Natural killer cell treated with Interleukin-12 subunit alpha and Interleukin-12 subunit beta and Interleukin-15 and Interleukin-18, amount 100 ng/mL, for 72 hours (primary cell): Measurements from ENCODE around the gene PDGFRB. TPM values are rescaled to one million over a fixed set of nuclear protein-coding genes. Genes with fewer than 3 reads are reported as not detected.

Experiments
- total RNA-seq, 2 donors: library from RNA; stranded (reverse); gene quantifications; one replicate each; pipeline ENCODE4 v1.2.3, GENCODE V29; 2022

Gene PDGFRB
- total RNA-seq, 2 donors from 2014 or later: 4.4 to 9.0 TPM

Other genes starting within 250 kb of the PDGFRB start
- not detected for gene PDE6A, start 211.1 kb downstream of the PDGFRB start, total RNA-seq
- 10 to 100 TPM in 1 of 2 donors, 1 to 10 TPM in 1; 8.6 to 10.1 TPM for gene SLC26A2, start 195.1 kb downstream of the PDGFRB start, total RNA-seq
- gene TIGD6, start 155.2 kb downstream of the PDGFRB start, total RNA-seq: 1 to 10 TPM; 2.4 to 2.7 TPM
- gene HMGXB3, start 155.1 kb downstream of the PDGFRB start, total RNA-seq: 10 to 100 TPM; 47.5 to 76.7 TPM
- gene CSF1R, start 69.3 kb downstream of the PDGFRB start, total RNA-seq: 1 to 10 TPM in 1 of 2 donors, not detected in 1; 1.4 TPM
- not detected for gene CDX1, start 10.9 kb upstream of the PDGFRB start, total RNA-seq
- not detected for gene SLC6A7, start 34.2 kb upstream of the PDGFRB start, total RNA-seq
- not detected for gene CAMK2A, start 133.9 kb upstream of the PDGFRB start, total RNA-seq
- gene ARSI, start 147.1 kb upstream of the PDGFRB start, total RNA-seq: not detected
- gene TCOF1, start 201.9 kb upstream of the PDGFRB start, total RNA-seq: 100 to 1,000 TPM in 1 of 2 donors, 10 to 100 TPM in 1; 70.0 to 140 TPM